Activated naive CD4-positive, alpha-beta T cell treated with anti-CD3 and anti-CD28 coated beads, Interleukin-2, amount 10 ng/mL, durations not matched to agents 7 days and 5 days (primary cell): ENCODE measurements around the gene ZBED5.
A peak's percentile ranks its signal among the peaks of the same experiment; 100 is the strongest.
"Not testable (repeated sequence)": the region's sequence is repeated elsewhere in the genome, so short reads cannot be mapped to it uniquely, and the experiment has no call there.

Experiments
- CTCF ChIA-PET: fragments of 350-600 bp; sonication (Branson Sonifier 250); formaldehyde crosslinking; loops from one replicate; lab custom pipeline; 2021; ENCODE audit warnings: antibody characterized with exemption; lab: Charles Lee
- DNase-seq: peaks from one replicate; pipeline ENCODE4 v3.0.0-alpha.2; 2020
- H3K27ac Mint-ChIP-seq: one replicate; pipeline ENCODE4 v1.8.0; 2021; ENCODE audit warnings: mild to moderate bottlenecking, moderate library complexity, mixed read lengths
- H3K27me3 Mint-ChIP-seq: one replicate; pipeline ENCODE4 v1.8.0; 2021; ENCODE audit warnings: mild to moderate bottlenecking, mixed read lengths
- H3K36me3 Mint-ChIP-seq: one replicate; pipeline ENCODE4 v1.8.0; 2021; ENCODE audit warnings: mixed read lengths
- H3K4me1 Mint-ChIP-seq: one replicate; pipeline ENCODE4 v1.8.0; 2021; ENCODE audit warnings: mixed read lengths
- H3K4me3 Mint-ChIP-seq: one replicate; pipeline ENCODE4 v1.8.0; 2021; ENCODE audit warnings: mild to moderate bottlenecking, moderate library complexity, mixed read lengths
- H3K9me3 Mint-ChIP-seq: one replicate; pipeline ENCODE4 v1.8.0; 2021; ENCODE audit warnings: mixed read lengths

The ZBED5 gene

DNA sequence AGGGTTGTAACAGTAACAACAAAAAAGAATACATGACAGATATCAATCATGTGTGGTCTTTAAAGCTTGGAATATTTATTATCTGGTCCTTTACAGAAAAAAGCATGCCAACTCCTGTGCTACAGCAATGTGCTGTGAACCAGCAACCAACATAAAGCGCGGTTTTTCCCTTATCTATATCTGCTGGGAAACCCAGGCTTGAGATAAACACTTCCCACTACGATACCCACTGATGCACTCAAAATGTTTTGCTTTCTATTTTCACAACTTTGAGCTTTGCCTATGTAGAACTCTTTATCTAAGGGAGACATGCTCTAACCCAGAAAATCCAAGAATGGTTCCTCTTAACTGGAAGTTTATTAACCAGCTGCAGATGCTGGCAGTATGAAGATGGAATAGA lies 19.0 kb downstream of the ZBED5 start:
- no peak overlapping the region for H3K4me3 Mint-ChIP-seq
- H3K27ac Mint-ChIP-seq = no peak overlapping the region
- H3K27me3 Mint-ChIP-seq = no peaks in the 10 kb centered on the region
- no peak for DNase-seq
- H3K9me3 Mint-ChIP-seq = no peaks in the 10 kb centered on the region
- H3K36me3 Mint-ChIP-seq = peaks cover 1% of the 10 kb centered on the region
- H3K4me1 Mint-ChIP-seq = no peaks in the 10 kb centered on the region
- CTCF ChIA-PET = interaction anchor here (0.9 kb wide), 1 partner anchor 949 kb away, joined by 3 read pairs; no protein-coding TSS in a partner anchor

DNA sequence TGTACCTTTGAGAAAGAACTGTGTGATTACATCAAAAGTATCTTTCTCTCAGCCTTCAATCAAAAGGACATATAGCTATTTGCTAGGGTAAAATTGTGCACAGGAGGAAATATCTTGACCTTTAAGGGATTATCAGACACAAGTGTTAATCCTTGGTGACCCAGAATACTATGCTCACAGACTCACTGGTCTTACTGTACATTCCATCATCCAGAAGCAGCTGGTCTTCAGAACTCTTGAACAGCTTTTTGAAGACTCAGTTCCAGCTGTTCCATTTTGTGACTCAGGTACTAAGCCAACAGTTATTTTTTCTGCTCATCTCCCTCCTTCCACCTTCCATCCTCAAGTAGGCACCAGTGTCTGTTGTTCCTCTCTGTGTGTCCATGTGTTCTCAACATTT lies 19.8 kb downstream of the ZBED5 start:
- no peaks in the 10 kb centered on the region for H3K9me3 Mint-ChIP-seq
- peaks cover 1% of the 10 kb centered on the region for H3K36me3 Mint-ChIP-seq
- no peaks in the 10 kb centered on the region for H3K4me1 Mint-ChIP-seq
- no peaks in the 10 kb centered on the region for H3K27me3 Mint-ChIP-seq
- CTCF ChIA-PET = no interaction called here
- no peak overlapping the region for H3K4me3 Mint-ChIP-seq
- H3K27ac Mint-ChIP-seq = no peak overlapping the region
- no peak for DNase-seq

DNA sequence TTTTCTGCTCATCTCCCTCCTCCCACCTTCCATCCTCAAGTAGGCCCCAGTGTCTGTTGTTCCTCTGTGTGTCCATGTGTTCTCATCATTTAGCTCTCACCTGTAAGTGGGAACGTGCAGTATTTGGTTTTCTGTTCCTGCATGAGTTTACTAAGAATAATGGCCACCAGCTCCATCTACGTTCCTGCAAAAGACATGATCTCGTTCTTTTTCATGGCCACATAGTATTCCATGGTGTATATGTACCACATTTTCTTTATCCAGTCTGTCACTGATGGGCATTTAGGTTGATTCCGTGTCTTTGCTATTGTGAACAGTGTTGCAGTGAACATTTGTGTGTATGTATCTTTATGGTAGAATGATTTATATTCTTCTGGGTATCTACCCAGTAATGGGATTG lies 21.0 kb downstream of the ZBED5 start:
- not testable (repeated sequence) for H3K4me3 Mint-ChIP-seq, H3K27ac Mint-ChIP-seq, H3K36me3 Mint-ChIP-seq, DNase-seq, H3K27me3 Mint-ChIP-seq, H3K4me1 Mint-ChIP-seq, H3K9me3 Mint-ChIP-seq
- CTCF ChIA-PET = interaction anchor here (1.2 kb wide), 1 partner anchor 45 kb away, joined by 3 read pairs; no protein-coding TSS in a partner anchor

DNA sequence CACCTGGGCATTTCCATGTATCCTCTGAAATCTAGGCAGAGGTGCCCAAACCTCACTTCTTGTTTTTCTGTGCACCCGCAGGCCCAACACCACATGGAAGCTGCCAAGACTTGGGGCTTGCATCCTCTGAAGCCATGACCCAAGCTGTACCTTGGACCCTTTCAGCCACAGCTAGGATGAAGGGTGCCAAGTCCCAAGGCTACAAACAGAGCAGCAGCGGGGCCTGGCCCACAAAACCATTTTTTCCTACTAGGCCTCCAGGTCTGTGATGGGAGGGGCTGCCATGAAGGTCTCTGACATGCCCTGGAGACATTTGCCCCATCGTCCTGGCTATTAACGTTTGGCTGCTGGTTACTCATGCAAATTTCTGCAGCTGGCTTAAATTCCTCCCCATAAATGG lies 28.7 kb downstream of the ZBED5 start:
- Mint-ChIP-seq H3K4me1 (peaks cover 7% of the 10 kb centered on the region), H3K9me3 (no peaks in the 10 kb centered on the region), H3K36me3 (no peaks in the 10 kb centered on the region), H3K27me3 (no peaks in the 10 kb centered on the region), H3K27ac (no peak overlapping the region), H3K4me3 (no peak overlapping the region)
- DNase-seq = no peak
- CTCF ChIA-PET = interaction anchor here (0.9 kb wide), 1 partner anchor 36 kb away, joined by 3 read pairs; no protein-coding TSS in a partner anchor

DNA sequence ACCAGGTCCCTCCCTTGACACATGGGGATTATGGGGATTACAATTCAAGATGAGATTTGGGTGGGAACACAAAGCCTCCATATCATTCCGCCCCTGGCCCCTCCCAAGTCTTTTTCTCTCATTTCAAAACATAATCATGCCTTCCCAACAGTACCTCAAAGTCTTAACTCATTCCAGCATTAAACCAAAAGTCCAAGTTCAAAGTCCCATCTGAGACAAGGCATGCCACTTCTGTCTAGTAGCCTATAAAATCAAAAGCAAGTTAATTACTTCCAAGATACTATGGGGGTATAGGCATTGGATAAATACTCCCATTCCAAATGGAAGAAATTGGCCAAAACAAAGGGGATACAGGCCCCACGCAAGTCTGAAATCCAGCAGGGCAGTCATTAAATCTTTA lies 29.5 kb downstream of the ZBED5 start:
- CTCF ChIA-PET = no interaction called here
- DNase-seq = no peak
- Mint-ChIP-seq H3K27me3 (no peaks in the 10 kb centered on the region), H3K9me3 (no peaks in the 10 kb centered on the region), H3K27ac (no peak overlapping the region), H3K36me3 (no peaks in the 10 kb centered on the region), H3K4me1 (peaks cover 8% of the 10 kb centered on the region), H3K4me3 (no peak overlapping the region)

DNA sequence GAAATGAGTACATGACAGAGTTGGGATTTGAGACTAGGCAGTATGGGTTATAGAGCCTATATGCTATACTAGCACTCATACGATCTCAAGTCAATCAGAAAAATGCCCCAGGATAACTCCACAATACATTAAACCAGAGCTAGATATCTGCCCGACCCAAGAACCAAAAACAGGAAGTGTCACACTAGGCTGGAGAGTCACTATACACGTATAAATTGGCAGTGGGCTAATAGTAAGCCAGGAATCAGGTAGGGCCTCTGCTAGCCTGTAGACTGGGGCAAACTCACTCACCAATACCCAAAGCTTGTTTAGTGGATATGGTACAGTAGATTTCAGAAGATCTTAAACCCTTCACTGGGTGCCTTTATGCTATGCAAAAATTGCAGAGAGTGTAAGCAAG lies 33.0 kb downstream of the ZBED5 start:
- Mint-ChIP-seq H3K9me3 (no peaks in the 10 kb centered on the region), H3K27me3 (no peaks in the 10 kb centered on the region), H3K4me1 (peaks cover 11% of the 10 kb centered on the region), H3K4me3 (no peak overlapping the region), H3K36me3 (no peaks in the 10 kb centered on the region), H3K27ac (no peak overlapping the region)
- CTCF ChIA-PET = no interaction called here
- DNase-seq = no peak

DNA sequence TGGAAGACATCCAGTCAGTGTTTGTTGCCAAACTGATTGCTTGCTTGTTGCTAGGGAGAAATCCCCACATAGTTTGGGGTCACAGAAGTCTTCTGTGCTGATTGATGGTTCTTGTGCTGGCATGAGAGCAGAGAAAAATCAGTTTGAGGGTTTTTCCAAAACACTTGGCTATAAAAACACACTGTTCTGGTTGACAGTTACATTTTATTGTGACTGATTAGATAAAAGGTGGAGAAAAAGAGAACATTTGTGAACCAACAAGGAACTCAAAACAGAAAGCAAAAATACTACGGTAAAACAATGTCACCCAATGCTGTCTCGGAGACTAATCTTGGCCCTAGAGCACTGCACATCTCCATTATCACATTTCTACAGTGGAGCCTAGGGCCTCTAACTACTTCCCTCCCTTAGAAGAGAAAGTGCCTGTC lies 34.7 kb downstream of the ZBED5 start:
- CTCF ChIA-PET = no interaction called here
- H3K9me3 Mint-ChIP-seq = no peaks in the 10 kb centered on the region
- DNase-seq = no peak
- H3K4me1 Mint-ChIP-seq = peaks cover 11% of the 10 kb centered on the region
- no peak overlapping the region for H3K27ac Mint-ChIP-seq
- no peaks in the 10 kb centered on the region for H3K27me3 Mint-ChIP-seq
- H3K4me3 Mint-ChIP-seq = no peak overlapping the region
- H3K36me3 Mint-ChIP-seq = no peaks in the 10 kb centered on the region

DNA sequence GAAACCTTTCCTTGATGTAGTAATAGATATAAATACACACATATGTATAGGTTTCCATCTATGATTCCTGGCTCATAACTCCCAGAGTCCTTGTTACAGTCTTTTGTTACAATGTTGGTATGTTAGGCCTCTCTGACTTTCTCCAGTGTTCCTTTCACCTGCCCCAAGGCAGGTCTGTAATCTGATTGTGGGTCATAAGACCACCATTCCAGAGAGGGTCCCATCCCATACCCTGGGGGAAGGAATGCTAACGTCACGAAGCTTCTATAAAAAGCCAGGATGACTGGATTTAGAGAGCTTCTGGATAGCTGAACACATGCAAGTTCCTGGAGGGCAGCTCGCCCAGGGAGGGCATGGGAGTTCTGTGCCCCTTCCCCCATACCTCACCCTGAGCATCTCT lies 35.4 kb downstream of the ZBED5 start:
- H3K27ac Mint-ChIP-seq, H3K27me3 Mint-ChIP-seq, H3K4me3 Mint-ChIP-seq, DNase-seq, CTCF ChIA-PET, H3K9me3 Mint-ChIP-seq, H3K36me3 Mint-ChIP-seq: not testable (repeated sequence)
- H3K4me1 Mint-ChIP-seq = peaks cover 11% of the 10 kb centered on the region

DNA sequence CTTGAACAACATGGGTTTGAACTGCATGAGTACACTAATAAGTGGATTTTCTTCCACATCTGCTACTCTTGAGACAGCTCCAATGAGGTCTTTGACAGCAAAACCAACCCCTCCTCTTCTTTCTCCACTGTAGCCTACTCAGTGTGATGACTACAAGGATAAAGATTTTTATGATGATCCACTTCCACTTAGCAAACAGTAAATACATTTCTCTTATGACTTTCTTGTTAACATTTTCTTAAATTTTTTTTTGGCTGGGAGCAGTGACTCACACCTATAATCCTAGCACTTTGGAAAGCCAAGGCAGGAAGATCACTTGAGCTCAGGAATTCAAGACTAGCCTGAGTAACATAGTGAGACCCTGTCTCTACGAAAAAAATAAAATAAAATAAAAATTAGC lies 39.3 kb downstream of the ZBED5 start:
- DNase-seq = no peak
- Mint-ChIP-seq H3K27ac (no peak overlapping the region), H3K9me3 (no peaks in the 10 kb centered on the region), H3K27me3 (peaks cover 5% of the 10 kb centered on the region), H3K4me3 (no peak overlapping the region), H3K36me3 (no peaks in the 10 kb centered on the region), H3K4me1 (peaks cover 4% of the 10 kb centered on the region)
- CTCF ChIA-PET = no interaction called here

DNA sequence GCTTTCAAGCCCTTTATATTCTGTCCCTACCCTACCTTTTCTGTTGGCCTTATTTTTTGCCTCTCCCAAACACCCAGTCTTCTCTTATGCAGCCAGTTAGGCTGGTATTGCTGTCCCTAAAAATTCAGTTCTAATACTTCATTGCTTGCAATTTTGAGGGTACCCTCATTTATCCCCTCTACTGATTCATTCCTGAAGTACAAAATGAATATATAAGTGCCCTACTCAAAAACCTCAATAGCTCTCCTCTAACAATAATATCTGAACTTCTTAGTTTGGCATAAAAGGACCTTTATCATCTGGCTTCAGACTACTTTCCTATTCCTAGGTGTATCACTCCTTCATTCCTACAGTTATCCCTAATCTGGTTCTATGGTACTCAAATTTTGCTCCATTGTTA lies 43.9 kb downstream of the ZBED5 start:
- Mint-ChIP-seq H3K9me3 (no peaks in the 10 kb centered on the region), H3K27me3 (peaks cover 6% of the 10 kb centered on the region), H3K36me3 (peaks cover 7% of the 10 kb centered on the region), H3K27ac (no peak overlapping the region), H3K4me3 (no peak overlapping the region), H3K4me1 (peaks cover 14% of the 10 kb centered on the region)
- no peak for DNase-seq
- CTCF ChIA-PET = no interaction called here

DNA sequence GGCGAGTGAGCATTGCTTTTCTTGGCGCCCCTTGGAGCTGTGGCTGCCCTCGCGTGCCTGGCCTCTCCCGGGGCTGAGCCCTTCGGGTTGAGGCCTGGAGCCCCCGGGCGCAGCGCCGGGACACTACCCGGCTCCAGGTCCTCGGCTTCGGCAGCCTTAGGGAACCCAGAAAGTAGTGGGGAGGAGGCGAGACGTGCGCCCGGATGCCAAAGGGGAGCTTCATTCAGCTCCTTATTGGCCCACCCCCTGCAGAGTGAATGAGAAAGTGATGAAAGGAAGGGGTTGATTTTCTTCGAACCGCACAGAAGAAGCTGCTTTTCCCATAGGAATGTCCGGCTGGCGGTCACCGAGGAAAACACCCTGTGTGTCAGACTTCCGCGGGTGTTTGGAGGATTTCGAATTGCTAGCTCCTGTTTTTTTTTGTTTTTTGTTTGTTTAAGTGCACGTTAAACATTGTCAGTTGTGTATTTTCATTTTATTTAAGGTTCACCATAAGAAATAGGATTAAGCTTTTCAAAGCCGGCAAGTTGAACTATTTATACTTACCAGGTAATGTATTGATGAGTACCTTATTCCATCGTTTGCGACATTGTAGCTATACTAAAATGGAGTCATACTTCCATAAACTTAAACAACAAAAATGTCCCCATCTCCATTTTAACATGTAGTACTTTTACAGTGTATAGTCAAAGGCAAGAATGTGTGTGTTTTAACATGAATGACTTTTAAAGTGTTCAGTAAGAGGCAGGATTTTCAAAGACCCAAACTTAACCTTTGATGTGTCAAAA lies 48.3 kb downstream of the ZBED5 start:
- Mint-ChIP-seq H3K9me3 (no peaks in the 10 kb centered on the region), H3K27ac (peak overlapping the region; percentile 99), H3K4me1 (peaks cover 42% of the 10 kb centered on the region), H3K4me3 (peak overlapping the region; percentile 83), H3K36me3 (peaks cover 40% of the 10 kb centered on the region), H3K27me3 (peaks cover 9% of the 10 kb centered on the region)
- peak; percentile 63 for DNase-seq
- CTCF ChIA-PET = interaction anchor here (0.7 to 1.4 kb wide), 9 partner anchors 17 to 219 kb away, joined by 3 to 7 read pairs (median 3); partner anchors contain the start of gene ZBED5

DNA sequence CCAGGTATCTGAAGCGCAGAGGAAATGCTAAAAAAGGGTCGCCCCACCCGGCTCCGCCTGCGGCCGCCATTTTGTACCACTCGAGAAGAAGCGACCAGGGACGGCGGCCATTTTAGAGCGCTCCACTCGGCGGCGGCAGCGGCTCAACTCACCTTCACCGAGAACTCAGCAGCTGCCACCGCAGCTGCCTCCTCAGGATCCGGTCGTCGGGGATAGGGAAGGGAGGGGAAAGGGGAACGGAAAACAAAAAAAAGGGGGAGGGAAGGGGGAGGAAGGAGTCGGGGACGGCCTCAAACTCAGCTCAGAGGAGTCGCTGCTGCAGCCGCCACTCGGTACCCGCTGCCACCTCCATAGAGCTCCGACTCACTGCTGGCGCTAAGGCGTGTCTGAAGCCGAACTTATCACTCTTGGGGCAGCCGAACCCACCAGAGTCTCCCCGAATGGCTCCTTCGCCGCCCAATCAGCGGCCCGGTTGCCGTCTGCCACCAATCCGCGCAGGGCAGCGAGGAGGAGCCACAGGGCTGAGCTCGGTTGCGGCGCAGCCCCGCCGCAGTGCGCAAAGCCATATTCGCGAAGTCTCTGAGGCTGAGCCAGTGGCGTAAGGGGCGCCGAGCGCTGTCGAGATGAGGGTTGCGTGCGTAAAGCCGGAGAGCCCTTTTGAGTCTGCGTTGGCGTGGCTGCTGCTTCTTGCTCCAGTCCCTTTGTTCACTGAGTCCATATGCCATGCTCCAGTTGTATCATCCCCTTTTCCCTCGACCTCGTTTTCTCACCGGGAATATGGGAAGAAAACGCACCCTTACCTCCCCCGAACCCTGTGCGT lies 49.1 kb downstream of the ZBED5 start, which contains the start of gene EIF4G2:
EIF4G2 (minus strand) TSS at position 374 of the 820 bp plus-strand sequence.
- Mint-ChIP-seq H3K36me3 (peaks cover 48% of the 10 kb centered on the region), H3K4me3 (peak within 1 kb of the TSS; percentile 83), H3K4me1 (peaks cover 48% of the 10 kb centered on the region), H3K9me3 (no peaks in the 10 kb centered on the region), H3K27ac (peak within 1 kb of the TSS; percentile 99), H3K27me3 (peaks cover 9% of the 10 kb centered on the region)
- CTCF ChIA-PET = interaction anchor here (0.7 to 1.4 kb wide), 9 partner anchors 16 to 220 kb away, joined by 3 to 7 read pairs (median 4); partner anchors contain the start of gene ZBED5
- DNase-seq = peak; percentile 98

DNA sequence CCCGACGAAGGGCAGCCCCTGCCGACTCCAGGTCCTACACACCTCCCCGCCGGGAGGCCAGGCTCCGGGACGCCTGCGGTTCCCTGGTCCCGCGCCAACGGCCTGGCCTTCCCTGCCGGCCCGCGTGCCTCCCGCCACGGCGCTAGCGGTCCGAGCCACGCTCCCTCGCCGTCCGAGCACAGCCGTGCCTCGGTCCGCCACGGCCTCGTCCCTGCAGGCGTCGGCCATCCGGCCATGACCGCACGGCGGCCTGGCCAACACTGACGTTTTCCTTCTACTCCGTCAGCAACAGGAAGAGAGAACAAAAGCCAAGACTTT lies 49.7 kb downstream of the ZBED5 start:
- Mint-ChIP-seq H3K9me3 (no peaks in the 10 kb centered on the region), H3K27ac (peak overlapping the region; percentile 99), H3K36me3 (peaks cover 53% of the 10 kb centered on the region), H3K27me3 (peaks cover 9% of the 10 kb centered on the region), H3K4me1 (peaks cover 54% of the 10 kb centered on the region), H3K4me3 (peak overlapping the region; percentile 83)
- no peak for DNase-seq
- CTCF ChIA-PET = interaction anchor here (0.9 to 1.2 kb wide), 3 partner anchors 15 to 126 kb away, joined by 4 to 5 read pairs (median 4); no protein-coding TSS in a partner anchor

DNA sequence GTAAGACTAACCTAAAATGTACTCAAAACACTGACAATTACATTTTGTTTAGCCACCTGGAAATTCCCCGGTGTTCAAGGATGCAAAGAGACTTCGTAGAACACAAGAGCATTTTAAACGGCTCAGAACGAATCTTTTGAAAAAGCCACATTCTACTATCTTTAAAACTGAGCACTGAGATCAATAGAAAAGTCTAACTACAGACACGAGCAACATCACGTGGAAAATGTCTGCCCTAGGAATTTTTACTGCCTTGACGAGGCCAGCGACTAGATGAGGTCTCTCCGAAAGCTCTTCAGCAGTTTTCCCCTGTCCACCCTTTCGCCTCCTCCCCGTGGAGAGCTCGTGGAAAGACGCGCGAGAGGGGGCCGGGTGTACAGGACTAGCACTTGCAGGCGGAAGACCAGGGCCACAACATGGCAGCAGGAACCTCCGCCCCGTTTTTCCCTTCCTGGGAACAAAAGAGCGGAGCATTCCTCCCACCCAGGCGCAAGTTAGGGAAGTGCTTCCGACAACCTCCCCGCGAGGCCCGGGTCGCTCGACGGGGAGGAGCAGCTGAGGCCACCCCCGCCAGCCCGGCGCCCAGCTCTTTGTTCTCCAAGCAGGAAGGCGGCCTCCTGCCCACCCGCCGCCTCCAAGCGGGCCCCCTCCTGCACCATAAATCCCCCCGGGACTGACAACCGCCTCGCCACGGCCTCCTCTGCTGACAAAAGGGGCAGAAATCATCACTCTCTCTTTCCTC lies 50.2 kb downstream of the ZBED5 start:
- Mint-ChIP-seq H3K36me3 (peaks cover 56% of the 10 kb centered on the region), H3K4me3 (peak overlapping the region; percentile 83), H3K27ac (peak overlapping the region; percentile 99), H3K4me1 (peaks cover 55% of the 10 kb centered on the region), H3K9me3 (no peaks in the 10 kb centered on the region), H3K27me3 (peaks cover 9% of the 10 kb centered on the region)
- CTCF ChIA-PET = interaction anchor here (1.2 kb wide), 1 partner anchor 15 kb away, joined by 4 read pairs; no protein-coding TSS in a partner anchor
- peak; percentile 64 for DNase-seq
